ENCODE measurements around the gene HS3ST4.

DNA sequence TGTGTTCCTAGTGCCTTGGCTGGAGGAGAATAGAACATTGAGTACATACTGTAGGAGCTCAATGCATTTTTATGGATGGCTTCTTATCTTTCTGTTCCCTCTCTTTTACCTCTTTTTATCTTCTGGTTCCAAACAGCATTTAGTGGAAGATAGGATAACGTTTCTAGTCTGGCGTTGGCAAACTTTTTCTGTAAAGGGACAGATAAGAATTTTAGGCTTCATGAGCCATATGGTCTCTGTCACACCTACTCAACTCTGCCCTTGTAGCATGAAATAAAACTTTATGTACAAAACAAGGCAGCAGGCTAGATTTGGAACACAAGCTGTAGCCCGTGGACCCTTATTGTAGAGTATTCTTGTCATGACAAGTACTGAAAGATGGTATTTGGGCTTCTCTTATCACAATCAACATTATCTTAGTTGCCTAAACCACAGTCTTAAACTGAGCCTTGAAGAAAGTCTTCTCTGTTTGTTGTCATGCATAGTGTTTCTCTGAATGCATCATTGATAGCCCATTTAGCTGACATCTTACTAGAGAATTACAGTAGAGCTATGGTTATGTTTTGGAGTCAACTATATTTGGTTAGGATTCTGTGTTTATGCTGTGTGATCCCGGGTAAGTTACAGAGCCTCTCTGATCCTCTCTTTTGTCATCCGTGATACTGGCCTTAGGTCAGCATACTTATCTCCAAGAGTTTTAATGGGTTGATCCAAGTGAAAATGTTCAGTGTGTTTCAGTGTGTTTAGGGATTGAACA lies 80.2 kb downstream of the HS3ST4 start:
- TF ChIP-seq, protein P1, sequence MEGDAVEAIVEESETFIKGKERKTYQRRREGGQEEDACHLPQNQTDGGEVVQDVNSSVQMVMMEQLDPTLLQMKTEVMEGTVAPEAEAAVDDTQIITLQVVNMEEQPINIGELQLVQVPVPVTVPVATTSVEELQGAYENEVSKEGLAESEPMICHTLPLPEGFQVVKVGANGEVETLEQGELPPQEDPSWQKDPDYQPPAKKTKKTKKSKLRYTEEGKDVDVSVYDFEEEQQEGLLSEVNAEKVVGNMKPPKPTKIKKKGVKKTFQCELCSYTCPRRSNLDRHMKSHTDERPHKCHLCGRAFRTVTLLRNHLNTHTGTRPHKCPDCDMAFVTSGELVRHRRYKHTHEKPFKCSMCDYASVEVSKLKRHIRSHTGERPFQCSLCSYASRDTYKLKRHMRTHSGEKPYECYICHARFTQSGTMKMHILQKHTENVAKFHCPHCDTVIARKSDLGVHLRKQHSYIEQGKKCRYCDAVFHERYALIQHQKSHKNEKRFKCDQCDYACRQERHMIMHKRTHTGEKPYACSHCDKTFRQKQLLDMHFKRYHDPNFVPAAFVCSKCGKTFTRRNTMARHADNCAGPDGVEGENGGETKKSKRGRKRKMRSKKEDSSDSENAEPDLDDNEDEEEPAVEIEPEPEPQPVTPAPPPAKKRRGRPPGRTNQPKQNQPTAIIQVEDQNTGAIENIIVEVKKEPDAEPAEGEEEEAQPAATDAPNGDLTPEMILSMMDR (IDR thresholded peaks at IDR 0.05; ENCODE audit: low read depth, low read length), result no peak
- TF ChIP-seq EZH2phosphoT487 (IDR thresholded peaks at IDR 0.05; ENCODE audit: low read depth), result no peak
